Vagina (tissue), 2 donors: ENCODE results near the gene EPHA1. TPM values are rescaled to one million over a fixed set of nuclear protein-coding genes. Genes with fewer than 3 reads are reported as not detected.
A peak's percentile ranks its signal among the peaks of the same experiment; 100 is the strongest.

Experiments used
- DNase-seq, 2 donors: peaks; one replicate each; pipeline ENCODE4 v3.0.0-alpha.2; 2017; ENCODE audit errors: extremely low spot score in 2 of 2
- H3K27ac ChIP-seq: fragments of 200-600 bp; sonication (generic); one replicate; pipeline ENCODE4 v1.5.1; 2019
- H3K27me3 ChIP-seq: fragments of 200-600 bp; sonication (generic); one replicate; pipeline ENCODE4 v1.5.1; 2019
- H3K36me3 ChIP-seq, 2 donors: fragments of 200-600 bp; sonication (generic); one replicate each; pipeline ENCODE4 v1.5.1; 2017 to 2019
- H3K4me1 ChIP-seq: fragments of 200-600 bp; sonication (generic); one replicate; pipeline ENCODE4 v1.5.1; 2019
- H3K4me3 ChIP-seq, 2 donors: fragments of 200-600 bp; sonication (generic); 1 replicate in 1 of 2; 2 replicates in 1 of 2; pipeline ENCODE4 v1.5.1; 2016 to 2019
- H3K9me3 ChIP-seq: fragments of 200-600 bp; sonication (generic); one replicate; pipeline ENCODE4 v1.5.1; 2019
- POLR2A ChIP-seq, 2 donors: fragments of 450-650 bp; IDR thresholded peaks; one replicate each; pipeline ENCODE4 v1.6.1; 2017; ENCODE audit warnings: antibody characterized with exemption in 2 of 2, mild to moderate bottlenecking in 2 of 2, moderate library complexity in 2 of 2
- POLR2AphosphoS5 ChIP-seq, 2 donors: sonication (generic); formaldehyde crosslinking; IDR thresholded peaks; one replicate each; pipeline ENCODE4 v1.9.0; 2017; ENCODE audit warnings: antibody characterized with exemption in 2 of 2, mild to moderate bottlenecking in 2 of 2, low read depth in 1 of 2; ENCODE audit not compliant: insufficient read depth in 1 of 2
- intact Hi-C: fragments of 100-400 bp; cut with DNase I; formaldehyde crosslinking; loops from one replicate; pipeline ENCODE4 v1.15.1; 2023
- total RNA-seq: library from RNA; depleted of rRNA; stranded (reverse); fragments of >200 nt; gene quantifications from one replicate; pipeline ENCODE4 v1.2.3, GENCODE V29; 2016
- TF ChIP-seq, protein P1 (sequence below), 3 experiments: fragments of 450-650 bp in 2 of 3; fragments of 200-600 bp in 1 of 3; sonication (generic) in 1 of 3; IDR thresholded peaks; one replicate each; pipeline ENCODE4 v1.5.1; 2017 to 2019; ENCODE audit warnings: antibody characterized with exemption in 3 of 3, mild to moderate bottlenecking in 2 of 3, moderate library complexity in 2 of 3

EPHA1 gene
- total RNA-seq, 1 donor from 2014 or later = 51.3 TPM

DNA sequence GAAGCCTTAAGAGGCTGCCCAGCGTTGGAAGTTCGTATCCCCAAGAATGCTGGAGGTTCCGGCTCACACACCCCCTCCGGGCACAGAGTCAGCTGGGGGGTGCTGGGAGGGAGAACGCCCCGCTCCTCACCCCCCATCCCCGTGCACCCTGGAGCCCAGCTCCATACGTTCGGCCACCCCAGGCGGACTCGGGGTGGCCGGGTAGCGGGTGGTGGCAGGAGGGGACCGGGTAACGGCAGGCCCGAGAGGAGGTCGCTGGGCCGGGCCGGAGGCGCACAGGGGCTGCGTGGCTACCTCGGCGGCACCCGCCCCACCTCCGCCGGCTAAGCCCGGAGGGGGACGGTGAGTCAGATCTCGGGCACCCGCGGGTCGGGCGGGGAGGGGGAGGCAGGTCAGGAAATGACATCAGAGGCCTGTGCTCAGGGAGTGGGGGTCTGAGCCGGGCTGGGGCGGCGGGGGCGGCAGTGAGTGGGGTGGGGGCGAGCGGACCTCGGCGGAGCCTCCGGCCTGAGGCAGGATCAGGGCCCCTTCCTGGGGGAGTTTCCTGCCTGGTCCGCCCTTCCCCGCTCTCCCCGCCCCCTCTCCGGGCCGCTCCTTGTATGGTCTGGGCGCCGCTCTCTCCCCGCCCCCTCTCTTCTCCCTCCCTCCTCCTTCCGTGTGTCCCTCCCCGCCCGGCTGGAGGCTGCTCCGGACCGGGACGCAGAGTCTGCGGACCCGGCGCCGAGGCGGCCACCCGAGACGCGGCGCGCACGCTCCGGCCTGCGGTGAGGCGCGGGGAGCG lies 27.8 kb downstream of the EPHA1 start, which contains the start of gene ZYX:
TSS of gene ZYX (plus strand) at position 700 of the 781 bp plus-strand sequence. CDS start 227 bp downstream, outside the sequence.
- Histone ChIP-seq H3K9me3 (no peaks in the 10 kb centered on the region), H3K4me1 (peaks cover 60% of the 10 kb centered on the region), H3K27me3 (no peaks in the 10 kb centered on the region), H3K4me3 (peak within 1 kb of the TSS; percentile 93 to 99), H3K27ac (peak within 1 kb of the TSS; percentile 94), H3K36me3 (no peaks in the 10 kb centered on the region)
- intact Hi-C loops = loop anchor here (5.0 kb wide), 1 partner anchor 94 kb away; the partner anchor contains the start of gene CASP2
- TF ChIP-seq, protein P1, sequence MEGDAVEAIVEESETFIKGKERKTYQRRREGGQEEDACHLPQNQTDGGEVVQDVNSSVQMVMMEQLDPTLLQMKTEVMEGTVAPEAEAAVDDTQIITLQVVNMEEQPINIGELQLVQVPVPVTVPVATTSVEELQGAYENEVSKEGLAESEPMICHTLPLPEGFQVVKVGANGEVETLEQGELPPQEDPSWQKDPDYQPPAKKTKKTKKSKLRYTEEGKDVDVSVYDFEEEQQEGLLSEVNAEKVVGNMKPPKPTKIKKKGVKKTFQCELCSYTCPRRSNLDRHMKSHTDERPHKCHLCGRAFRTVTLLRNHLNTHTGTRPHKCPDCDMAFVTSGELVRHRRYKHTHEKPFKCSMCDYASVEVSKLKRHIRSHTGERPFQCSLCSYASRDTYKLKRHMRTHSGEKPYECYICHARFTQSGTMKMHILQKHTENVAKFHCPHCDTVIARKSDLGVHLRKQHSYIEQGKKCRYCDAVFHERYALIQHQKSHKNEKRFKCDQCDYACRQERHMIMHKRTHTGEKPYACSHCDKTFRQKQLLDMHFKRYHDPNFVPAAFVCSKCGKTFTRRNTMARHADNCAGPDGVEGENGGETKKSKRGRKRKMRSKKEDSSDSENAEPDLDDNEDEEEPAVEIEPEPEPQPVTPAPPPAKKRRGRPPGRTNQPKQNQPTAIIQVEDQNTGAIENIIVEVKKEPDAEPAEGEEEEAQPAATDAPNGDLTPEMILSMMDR (IDR thresholded peaks at IDR 0.05) = no peak
- TF ChIP-seq POLR2A (IDR thresholded peaks at IDR 0.05) (peak; percentile 44 to 94), POLR2AphosphoS5 (IDR thresholded peaks at IDR 0.05; ENCODE audit: insufficient read depth in 1 of 2, low read depth in 1 of 2) (peak; percentile 14 to 99)
- DNase-seq = no peak

DNA sequence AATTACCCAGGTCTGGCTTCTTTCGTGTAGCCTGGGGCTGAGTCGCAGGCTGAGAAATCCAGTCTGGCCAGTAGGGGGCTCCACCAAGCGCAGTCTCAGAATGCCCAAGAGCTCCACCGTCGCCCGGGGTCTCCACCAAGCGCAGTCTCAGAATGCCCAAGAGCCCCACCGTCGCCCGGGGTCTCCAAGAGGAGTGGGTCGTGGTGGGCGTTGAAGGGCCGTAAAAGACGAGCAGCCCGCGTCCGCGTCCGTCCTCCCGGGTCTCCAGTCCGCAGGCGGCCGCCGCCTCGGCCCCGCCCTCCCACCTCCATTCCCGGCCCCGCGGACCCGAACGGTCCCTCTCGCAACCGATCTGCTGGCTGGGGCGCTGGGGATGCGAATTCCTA lies 28.4 kb downstream of the EPHA1 start:
- Histone ChIP-seq H3K4me3 (peak overlapping the region; percentile 93 to 99), H3K4me1 (peaks cover 54% of the 10 kb centered on the region), H3K36me3 (no peaks in the 10 kb centered on the region), H3K27me3 (no peaks in the 10 kb centered on the region), H3K9me3 (no peaks in the 10 kb centered on the region), H3K27ac (peak overlapping the region; percentile 94)
- intact Hi-C loops = loop anchor here (5.0 kb wide), 1 partner anchor 93 kb away; the partner anchor contains the start of gene CASP2
- TF ChIP-seq POLR2AphosphoS5 (IDR thresholded peaks at IDR 0.05; ENCODE audit: insufficient read depth in 1 of 2, low read depth in 1 of 2) (no peak), POLR2A (IDR thresholded peaks at IDR 0.05) (peak in 1 of 2 donors; percentile 25)
- TF ChIP-seq, protein P1 (IDR thresholded peaks at IDR 0.05) = peak; percentile 84 to 87 (median 84)
- no peak for DNase-seq

DNA sequence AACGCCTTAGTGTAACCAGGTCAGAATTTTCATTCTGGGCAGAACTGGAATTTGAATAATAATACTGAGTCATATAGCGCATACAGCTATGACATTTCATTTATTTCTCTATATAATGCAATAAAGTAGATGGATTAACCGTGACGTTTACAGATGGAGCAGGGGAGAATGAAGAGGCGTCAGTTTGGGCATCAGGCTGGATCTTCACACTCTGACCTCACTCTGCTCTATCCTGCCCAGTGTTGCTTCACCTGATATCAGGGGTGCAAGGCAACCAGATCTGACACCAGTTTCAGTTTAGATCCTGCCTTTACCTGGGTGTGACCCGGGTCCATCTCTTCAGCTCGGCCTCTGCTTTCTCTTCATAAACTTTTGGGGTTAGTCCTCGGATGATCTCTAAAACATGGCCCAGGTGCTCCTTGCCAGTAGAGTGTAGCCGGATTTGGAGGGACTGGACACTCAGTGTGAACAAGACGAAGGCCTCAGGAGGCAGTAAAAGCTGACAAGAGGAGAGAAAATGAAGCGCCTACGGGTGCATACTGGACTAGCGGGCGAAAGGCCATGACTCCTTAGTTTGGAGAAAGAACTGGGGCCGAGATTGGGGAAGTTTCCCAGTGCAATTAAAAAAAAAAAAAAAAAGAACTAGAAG lies 28.9 kb downstream of the EPHA1 start:
- TF ChIP-seq, protein P1 (IDR thresholded peaks at IDR 0.05) = no peak
- no peak for TF ChIP-seq POLR2AphosphoS5 (IDR thresholded peaks at IDR 0.05; ENCODE audit: insufficient read depth in 1 of 2, low read depth in 1 of 2)
- TF ChIP-seq POLR2A (IDR thresholded peaks at IDR 0.05) = no peak
- Histone ChIP-seq H3K9me3 (no peaks in the 10 kb centered on the region), H3K36me3 (no peaks in the 10 kb centered on the region), H3K27ac (peak overlapping the region; percentile 94), H3K4me3 (peak overlapping the region; percentile 93 to 99), H3K27me3 (no peaks in the 10 kb centered on the region), H3K4me1 (peaks cover 49% of the 10 kb centered on the region)
- intact Hi-C loops = loop anchor here (5.0 kb wide), 1 partner anchor 92 kb away; the partner anchor contains the start of gene CASP2
- no peak for DNase-seq

DNA sequence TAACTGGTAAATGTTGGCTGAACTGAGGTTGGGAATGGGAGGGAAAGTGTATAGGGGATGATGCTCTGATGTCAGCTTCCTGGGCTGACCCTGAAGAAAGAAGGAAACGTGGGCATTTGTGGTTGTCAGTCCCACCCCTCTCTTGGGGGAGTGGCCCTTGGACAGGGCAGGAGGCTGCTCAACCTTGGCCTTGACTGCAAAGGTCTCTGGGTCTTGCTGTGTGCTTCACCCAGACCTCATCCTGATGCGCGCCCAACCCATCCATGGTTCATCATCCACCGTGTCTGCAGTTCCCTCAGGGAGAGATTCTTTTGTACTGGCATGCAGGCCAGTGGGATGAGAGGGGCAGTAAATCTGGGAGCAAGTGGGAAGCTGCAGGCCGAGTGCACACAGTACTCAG lies 32.3 kb downstream of the EPHA1 start:
- no peak overlapping the region for H3K27ac ChIP-seq
- intact Hi-C loops = no loop called here

More for the DNA sequence above, 32.3 kb downstream of the EPHA1 start:
- H3K36me3 ChIP-seq = no peaks in the 10 kb centered on the region
- H3K4me3 ChIP-seq = no peak overlapping the region
- TF ChIP-seq POLR2AphosphoS5 (IDR thresholded peaks at IDR 0.05; ENCODE audit: insufficient read depth in 1 of 2, low read depth in 1 of 2) (no peak), POLR2A (IDR thresholded peaks at IDR 0.05) (no peak)
- TF ChIP-seq, protein P1 (IDR thresholded peaks at IDR 0.05) = no peak
- DNase-seq = no peak
- H3K9me3 ChIP-seq = no peaks in the 10 kb centered on the region
- peaks cover 20% of the 10 kb centered on the region for H3K4me1 ChIP-seq
- no peaks in the 10 kb centered on the region for H3K27me3 ChIP-seq
